ENCODE measurements around the gene GNAZ.

GNAZ gene

GRCh38 chr22:23153994-23154393 is 83.7 kb downstream of the GNAZ start:
- Histone ChIP-seq H3K4me1 (ENCODE audit: insufficient read depth, low read length) (no peaks in the 10 kb centered on the region), H3K27ac (ENCODE audit: low read depth, low read length) (no peak overlapping the region), H3K27me3 (ENCODE audit: control insufficient read depth in 1 of 2, insufficient read depth in 2 of 2, low read length in 2 of 2) (no peaks in the 10 kb centered on the region), H3K9me3 (ENCODE audit: low read length) (no peaks in the 10 kb centered on the region), H3K9ac (ENCODE audit: low read length) (no peak overlapping the region), H3K36me3 (ENCODE audit: insufficient read depth, low read length) (peaks cover 7% of the 10 kb centered on the region), H3K4me3 (ENCODE audit: low read depth in 1 of 2, low read length in 2 of 2) (no peak overlapping the region)

GRCh38 chr22:23154461-23154860 is 84.1 kb downstream of the GNAZ start:
- Histone ChIP-seq H3K4me1 (ENCODE audit: insufficient read depth, low read length) (no peaks in the 10 kb centered on the region), H3K27ac (ENCODE audit: low read depth, low read length) (no peak overlapping the region), H3K27me3 (ENCODE audit: control insufficient read depth in 1 of 2, insufficient read depth in 2 of 2, low read length in 2 of 2) (no peaks in the 10 kb centered on the region), H3K9ac (ENCODE audit: low read length) (no peak overlapping the region), H3K36me3 (ENCODE audit: insufficient read depth, low read length) (peaks cover 7% of the 10 kb centered on the region), H3K4me3 (ENCODE audit: low read depth in 1 of 2, low read length in 2 of 2) (no peak overlapping the region), H3K9me3 (ENCODE audit: low read length) (no peaks in the 10 kb centered on the region)

DNA sequence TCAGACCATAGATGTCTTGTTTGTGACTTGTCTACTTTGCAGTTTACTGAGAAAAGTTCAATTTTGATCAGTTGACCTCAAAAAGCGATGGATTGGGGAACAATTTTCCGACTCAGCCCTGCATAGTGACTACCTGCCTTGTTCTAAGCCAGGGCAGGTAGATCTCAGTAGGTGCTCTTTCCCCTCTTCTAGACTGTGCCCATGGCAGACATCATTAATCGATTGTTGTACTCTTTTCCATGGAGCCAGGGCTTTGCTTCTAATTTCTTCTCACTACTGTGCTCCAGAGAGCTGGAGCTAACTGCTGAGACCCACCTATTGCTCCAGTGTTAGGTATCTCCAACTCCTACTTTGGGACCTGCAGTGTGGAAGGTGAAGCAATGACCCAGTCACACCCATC is 84.8 kb downstream of the GNAZ start:
- no peaks in the 10 kb centered on the region for H3K9me3 ChIP-seq (ENCODE audit: low read length)
- H3K4me1 ChIP-seq (ENCODE audit: insufficient read depth, low read length): no peaks in the 10 kb centered on the region
- no peak overlapping the region for H3K27ac ChIP-seq (ENCODE audit: low read depth, low read length)
- no peaks in the 10 kb centered on the region for H3K27me3 ChIP-seq (ENCODE audit: control insufficient read depth in 1 of 2, insufficient read depth in 2 of 2, low read length in 2 of 2)
- peaks cover 7% of the 10 kb centered on the region for H3K36me3 ChIP-seq (ENCODE audit: insufficient read depth, low read length)
- no peak overlapping the region for H3K4me3 ChIP-seq (ENCODE audit: low read depth in 1 of 2, low read length in 2 of 2)
- no peak overlapping the region for H3K9ac ChIP-seq (ENCODE audit: low read length)

DNA sequence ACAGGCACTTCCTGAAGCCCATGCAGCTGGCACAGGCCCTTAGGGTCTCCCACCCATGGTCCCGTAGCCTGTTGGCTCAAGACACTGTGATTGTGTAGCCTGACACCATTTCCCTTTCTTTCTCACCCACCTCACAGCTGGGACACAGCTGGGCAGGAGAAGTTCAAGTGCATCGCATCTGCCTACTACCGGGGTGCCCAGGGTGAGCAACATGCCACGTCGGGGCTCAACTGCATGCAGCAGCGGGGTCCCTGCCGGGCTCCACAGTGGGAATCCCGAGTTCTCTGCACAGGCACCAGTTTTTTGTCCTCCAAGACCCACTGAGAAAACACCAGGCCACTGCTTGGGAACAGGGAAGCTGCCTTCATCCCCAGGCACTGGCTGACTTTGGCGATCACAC is 85.5 kb downstream of the GNAZ start:
- H3K9me3 ChIP-seq (ENCODE audit: low read length): no peaks in the 10 kb centered on the region
- H3K9ac ChIP-seq (ENCODE audit: low read length): no peak overlapping the region
- H3K36me3 ChIP-seq (ENCODE audit: insufficient read depth, low read length): peaks cover 7% of the 10 kb centered on the region
- no peak overlapping the region for H3K4me3 ChIP-seq (ENCODE audit: low read depth in 1 of 2, low read length in 2 of 2)
- no peaks in the 10 kb centered on the region for H3K4me1 ChIP-seq (ENCODE audit: insufficient read depth, low read length)
- H3K27ac ChIP-seq (ENCODE audit: low read depth, low read length): no peak overlapping the region
- no peaks in the 10 kb centered on the region for H3K27me3 ChIP-seq (ENCODE audit: control insufficient read depth in 1 of 2, insufficient read depth in 2 of 2, low read length in 2 of 2)

DNA sequence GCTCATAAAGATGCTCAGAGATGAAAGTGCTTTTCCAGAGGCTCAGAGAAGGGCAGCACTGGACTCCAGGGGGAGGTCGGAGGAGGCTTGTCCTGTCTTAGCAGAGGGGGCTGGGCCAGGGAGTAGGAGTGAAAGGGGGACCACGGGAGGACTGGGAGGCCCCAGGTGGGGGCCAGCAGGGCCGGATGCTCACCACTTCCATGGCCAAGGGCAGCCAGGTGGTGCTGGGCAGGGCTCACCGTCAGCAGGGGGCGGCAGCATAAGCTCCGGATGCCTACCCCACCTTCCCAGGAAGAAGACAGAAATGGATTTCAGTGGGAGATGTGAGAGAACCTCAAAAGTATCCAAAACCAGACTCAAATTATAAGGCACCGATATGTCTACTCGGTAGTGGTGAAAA is 86.0 kb downstream of the GNAZ start:
- peaks cover 2% of the 10 kb centered on the region for H3K36me3 ChIP-seq (ENCODE audit: insufficient read depth, low read length)
- H3K27ac ChIP-seq (ENCODE audit: low read depth, low read length): no peak overlapping the region
- no peak overlapping the region for H3K4me3 ChIP-seq (ENCODE audit: low read depth in 1 of 2, low read length in 2 of 2)
- no peaks in the 10 kb centered on the region for H3K4me1 ChIP-seq (ENCODE audit: insufficient read depth, low read length)
- no peak overlapping the region for H3K9ac ChIP-seq (ENCODE audit: low read length)
- H3K27me3 ChIP-seq (ENCODE audit: control insufficient read depth in 1 of 2, insufficient read depth in 2 of 2, low read length in 2 of 2): no peaks in the 10 kb centered on the region
- H3K9me3 ChIP-seq (ENCODE audit: low read length): no peaks in the 10 kb centered on the region

- no peaks in the 10 kb centered on the region for H3K36me3 ChIP-seq (ENCODE audit: insufficient read depth, low read length)
- H3K4me3 ChIP-seq (ENCODE audit: low read depth in 1 of 2, low read length in 2 of 2): no peak overlapping the region
- H3K9me3 ChIP-seq (ENCODE audit: low read length): no peaks in the 10 kb centered on the region
- no peaks in the 10 kb centered on the region for H3K4me1 ChIP-seq (ENCODE audit: insufficient read depth, low read length)
- no peak overlapping the region for H3K9ac ChIP-seq (ENCODE audit: low read length)
- H3K27ac ChIP-seq (ENCODE audit: low read depth, low read length): no peak overlapping the region
- no peaks in the 10 kb centered on the region for H3K27me3 ChIP-seq (ENCODE audit: control insufficient read depth in 1 of 2, insufficient read depth in 2 of 2, low read length in 2 of 2)
Observed at GRCh38 chr22:23157560-23158515, 87.5 kb downstream of the GNAZ start.

DNA sequence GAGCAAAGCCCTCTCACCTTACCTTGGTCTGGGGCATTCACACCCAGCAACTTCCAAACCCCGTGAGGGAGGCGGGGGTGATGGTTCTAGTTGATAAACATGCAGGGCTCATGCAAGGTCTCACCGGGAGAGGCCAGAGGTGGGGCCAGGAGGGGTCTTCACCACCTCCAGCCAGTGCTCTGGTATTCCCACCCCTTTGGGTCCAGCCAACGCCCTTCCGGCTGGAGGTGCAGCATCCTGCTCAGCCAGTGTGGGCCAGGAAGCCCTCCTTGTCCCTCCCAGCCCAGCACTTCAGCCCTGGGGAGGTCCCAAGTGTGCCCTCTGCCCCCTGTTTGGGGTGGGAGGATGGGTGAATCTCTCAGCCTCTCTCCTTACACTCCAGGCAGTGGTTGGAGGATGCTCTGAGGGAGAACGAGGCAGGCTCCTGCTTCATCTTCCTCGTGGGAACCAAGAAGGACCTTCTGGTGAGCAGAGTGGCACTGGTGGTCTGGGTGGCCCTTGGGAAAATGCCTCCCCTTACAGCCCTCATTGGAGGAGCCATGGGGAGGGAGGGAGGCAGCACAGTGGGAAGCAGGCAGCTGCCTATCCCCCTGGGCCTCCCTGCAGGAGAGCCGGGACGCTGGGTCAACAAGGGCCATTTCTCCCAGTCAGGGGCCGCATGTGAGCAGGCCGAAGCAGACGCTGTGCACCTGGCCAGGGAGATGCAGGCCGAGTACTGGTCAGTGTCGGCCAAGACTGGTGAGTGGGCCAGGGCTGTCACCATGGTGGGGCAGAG is 88.4 kb downstream of the GNAZ start:
- Histone ChIP-seq H3K27ac (ENCODE audit: low read depth, low read length) (no peak overlapping the region), H3K36me3 (ENCODE audit: insufficient read depth, low read length) (no peaks in the 10 kb centered on the region), H3K4me3 (ENCODE audit: low read depth in 1 of 2, low read length in 2 of 2) (no peak overlapping the region), H3K9ac (ENCODE audit: low read length) (no peak overlapping the region), H3K9me3 (ENCODE audit: low read length) (no peaks in the 10 kb centered on the region), H3K4me1 (ENCODE audit: insufficient read depth, low read length) (no peaks in the 10 kb centered on the region), H3K27me3 (ENCODE audit: control insufficient read depth in 1 of 2, insufficient read depth in 2 of 2, low read length in 2 of 2) (no peaks in the 10 kb centered on the region)

- H3K27me3 ChIP-seq (ENCODE audit: control insufficient read depth in 1 of 2, insufficient read depth in 2 of 2, low read length in 2 of 2): no peaks in the 10 kb centered on the region
- H3K9ac ChIP-seq (ENCODE audit: low read length): no peak overlapping the region
- H3K27ac ChIP-seq (ENCODE audit: low read depth, low read length): no peak overlapping the region
- H3K9me3 ChIP-seq (ENCODE audit: low read length): no peaks in the 10 kb centered on the region
- H3K4me3 ChIP-seq (ENCODE audit: low read depth in 1 of 2, low read length in 2 of 2): no peak overlapping the region
- no peaks in the 10 kb centered on the region for H3K36me3 ChIP-seq (ENCODE audit: insufficient read depth, low read length)
- peaks cover 3% of the 10 kb centered on the region for H3K4me1 ChIP-seq (ENCODE audit: insufficient read depth, low read length)
Observed at GRCh38 chr22:23159291-23159630, 88.9 kb downstream of the GNAZ start.

- H3K4me1 ChIP-seq (ENCODE audit: insufficient read depth, low read length): peaks cover 3% of the 10 kb centered on the region
- no peak overlapping the region for H3K9ac ChIP-seq (ENCODE audit: low read length)
- H3K9me3 ChIP-seq (ENCODE audit: low read length): no peaks in the 10 kb centered on the region
- no peaks in the 10 kb centered on the region for H3K27me3 ChIP-seq (ENCODE audit: control insufficient read depth in 1 of 2, insufficient read depth in 2 of 2, low read length in 2 of 2)
- H3K27ac ChIP-seq (ENCODE audit: low read depth, low read length): no peak overlapping the region
- H3K36me3 ChIP-seq (ENCODE audit: insufficient read depth, low read length): no peaks in the 10 kb centered on the region
- no peak overlapping the region for H3K4me3 ChIP-seq (ENCODE audit: low read depth in 1 of 2, low read length in 2 of 2)
Observed at GRCh38 chr22:23161029-23161428, 90.7 kb downstream of the GNAZ start.

DNA sequence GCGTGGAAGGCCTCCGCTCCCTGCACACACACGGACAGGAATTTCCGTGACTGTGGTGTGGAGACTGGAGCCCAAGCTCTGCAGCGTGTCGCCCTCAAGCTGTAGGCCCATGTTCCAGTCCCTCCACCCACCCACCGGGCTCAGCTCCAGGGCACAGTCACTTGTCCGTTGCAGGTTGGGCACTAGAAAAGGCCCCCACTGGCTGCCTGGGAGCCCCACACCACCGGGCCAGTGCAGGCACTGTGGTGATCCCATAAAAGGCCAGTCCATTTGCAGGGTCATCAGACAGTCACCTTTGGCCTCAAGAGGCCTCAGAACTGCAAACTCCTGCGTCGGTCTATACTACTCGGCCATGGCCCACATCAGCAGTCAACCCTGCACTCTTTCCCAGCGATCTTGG is 91.3 kb downstream of the GNAZ start:
- Histone ChIP-seq H3K9me3 (ENCODE audit: low read length) (no peaks in the 10 kb centered on the region), H3K36me3 (ENCODE audit: insufficient read depth, low read length) (no peaks in the 10 kb centered on the region), H3K27ac (ENCODE audit: low read depth, low read length) (no peak overlapping the region), H3K27me3 (ENCODE audit: control insufficient read depth in 1 of 2, insufficient read depth in 2 of 2, low read length in 2 of 2) (no peaks in the 10 kb centered on the region), H3K4me3 (ENCODE audit: low read depth in 1 of 2, low read length in 2 of 2) (no peak overlapping the region), H3K4me1 (ENCODE audit: insufficient read depth, low read length) (peaks cover 3% of the 10 kb centered on the region), H3K9ac (ENCODE audit: low read length) (no peak overlapping the region)

DNA sequence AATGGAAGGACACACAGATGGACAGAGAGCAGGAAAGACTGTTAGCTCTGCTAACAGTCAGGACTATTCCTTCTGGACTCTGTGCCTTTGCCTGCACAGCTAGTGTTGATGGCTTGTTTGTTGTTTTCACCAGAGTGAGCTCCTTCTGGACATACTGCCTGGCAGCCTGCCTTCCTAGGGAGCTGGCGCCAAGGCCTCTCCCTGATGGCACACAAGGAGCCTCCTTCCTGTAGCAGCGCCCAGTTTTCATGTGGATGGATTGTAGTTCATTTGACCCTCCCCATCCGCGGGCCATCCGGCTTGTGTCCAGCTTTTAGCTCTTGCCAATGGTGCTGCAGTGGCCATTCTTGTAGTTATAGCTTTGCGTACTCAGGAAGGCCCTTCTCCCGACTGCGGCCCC is 93.3 kb downstream of the GNAZ start:
- Histone ChIP-seq H3K9me3 (ENCODE audit: low read length) (no peaks in the 10 kb centered on the region), H3K4me1 (ENCODE audit: insufficient read depth, low read length) (peaks cover 3% of the 10 kb centered on the region), H3K36me3 (ENCODE audit: insufficient read depth, low read length) (no peaks in the 10 kb centered on the region), H3K4me3 (ENCODE audit: low read depth in 1 of 2, low read length in 2 of 2) (no peak overlapping the region), H3K9ac (ENCODE audit: low read length) (no peak overlapping the region), H3K27ac (ENCODE audit: low read depth, low read length) (no peak overlapping the region), H3K27me3 (ENCODE audit: control insufficient read depth in 1 of 2, insufficient read depth in 2 of 2, low read length in 2 of 2) (no peaks in the 10 kb centered on the region)

Data from muscle layer of colon (tissue), 2 donors.